ENCODE data around the gene DSG1. TPM values are rescaled to one million over a fixed set of nuclear protein-coding genes. Genes with fewer than 3 reads are reported as not detected.

Gene DSG1
- total RNA-seq, 6 experiments from 2014 or later: not detected

- no peak for DNase-seq
- H3K4me1 Mint-ChIP-seq (ENCODE audit: low read depth): no peaks in the 10 kb centered on the region
- no peak overlapping the region for H3K27ac Mint-ChIP-seq
- H3K27me3 Mint-ChIP-seq (ENCODE audit: insufficient read depth): no peaks in the 10 kb centered on the region
- H3K9me3 Mint-ChIP-seq: peaks cover 75% of the 10 kb centered on the region
- no peak for TF ChIP-seq CTCF (IDR thresholded peaks at IDR 0.05)
- H3K36me3 Mint-ChIP-seq (ENCODE audit: low read depth): peaks cover 4% of the 10 kb centered on the region
- H3K4me3 Mint-ChIP-seq: no peak overlapping the region
These were observed 26.3 kb upstream of the DSG1 start for GRCh38 chr18:31291688-31292087.

GRCh38 chr18:31294199-31294747 lies 23.7 kb upstream of the DSG1 start:
- no peak for DNase-seq
- no peak overlapping the region for H3K27ac Mint-ChIP-seq
- H3K27me3 Mint-ChIP-seq (ENCODE audit: insufficient read depth): no peaks in the 10 kb centered on the region
- H3K4me1 Mint-ChIP-seq (ENCODE audit: low read depth): no peaks in the 10 kb centered on the region
- TF ChIP-seq CTCF (IDR thresholded peaks at IDR 0.05): no peak
- peaks cover 4% of the 10 kb centered on the region; the same call in 1 of the 2 replicates for H3K36me3 Mint-ChIP-seq (ENCODE audit: low read depth)
- peaks cover 59% of the 10 kb centered on the region for H3K9me3 Mint-ChIP-seq
- no peak overlapping the region for H3K4me3 Mint-ChIP-seq

- Mint-ChIP-seq H3K27ac (no peak overlapping the region), H3K9me3 (peaks cover 39% of the 10 kb centered on the region), H3K4me1 (ENCODE audit: low read depth) (no peaks in the 10 kb centered on the region), H3K4me3 (no peak overlapping the region), H3K36me3 (ENCODE audit: low read depth) (no peaks in the 10 kb centered on the region), H3K27me3 (ENCODE audit: insufficient read depth) (no peaks in the 10 kb centered on the region)
- no peak for TF ChIP-seq CTCF (IDR thresholded peaks at IDR 0.05)
- no peak for DNase-seq
These were observed 20.7 kb upstream of the DSG1 start for GRCh38 chr18:31297248-31297647.

DNA sequence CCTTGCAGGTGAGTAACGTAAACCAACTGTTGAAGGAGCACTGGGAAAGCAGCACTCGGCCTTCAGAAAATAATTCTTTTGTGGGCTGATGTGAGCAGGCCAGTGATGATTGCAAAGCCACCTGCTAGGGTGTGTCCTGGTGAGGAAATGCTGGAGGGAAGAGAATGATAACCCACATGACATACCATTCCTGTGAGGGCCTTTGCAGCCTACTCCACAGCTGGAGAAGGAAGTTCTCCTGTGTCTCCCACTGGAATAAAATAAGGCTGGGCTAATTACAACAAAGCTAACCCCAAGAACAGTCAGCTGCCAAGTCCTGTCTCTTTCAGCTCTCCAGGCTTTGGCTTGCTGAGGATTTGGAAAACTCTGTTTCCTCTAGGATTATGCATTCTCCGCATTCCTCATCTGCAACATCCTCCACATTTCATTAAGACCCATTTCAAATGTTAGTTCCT lies 16.7 kb upstream of the DSG1 start:
- H3K4me1 Mint-ChIP-seq (ENCODE audit: low read depth): no peaks in the 10 kb centered on the region

GRCh38 chr18:31302991-31303390 lies 15.0 kb upstream of the DSG1 start:
- no peak for TF ChIP-seq CTCF (IDR thresholded peaks at IDR 0.05)
- Mint-ChIP-seq H3K27ac (no peak overlapping the region), H3K27me3 (ENCODE audit: insufficient read depth) (no peaks in the 10 kb centered on the region), H3K9me3 (peaks cover 24% of the 10 kb centered on the region), H3K36me3 (ENCODE audit: low read depth) (no peaks in the 10 kb centered on the region), H3K4me3 (no peak overlapping the region), H3K4me1 (ENCODE audit: low read depth) (no peaks in the 10 kb centered on the region)
- DNase-seq: no peak

More for the DNA sequence above, 16.7 kb upstream of the DSG1 start:
- H3K27ac Mint-ChIP-seq: no peak overlapping the region
- H3K36me3 Mint-ChIP-seq (ENCODE audit: low read depth): no peaks in the 10 kb centered on the region
- H3K27me3 Mint-ChIP-seq (ENCODE audit: insufficient read depth): no peaks in the 10 kb centered on the region
- peaks cover 25% of the 10 kb centered on the region for H3K9me3 Mint-ChIP-seq
- no peak for DNase-seq
- no peak for TF ChIP-seq CTCF (IDR thresholded peaks at IDR 0.05)
- H3K4me3 Mint-ChIP-seq: no peak overlapping the region

GRCh38 chr18:31303771-31304170 lies 14.2 kb upstream of the DSG1 start:
- Mint-ChIP-seq H3K9me3 (peaks cover 22% of the 10 kb centered on the region), H3K27me3 (ENCODE audit: insufficient read depth) (no peaks in the 10 kb centered on the region), H3K4me1 (ENCODE audit: low read depth) (no peaks in the 10 kb centered on the region), H3K27ac (no peak overlapping the region), H3K4me3 (no peak overlapping the region), H3K36me3 (ENCODE audit: low read depth) (no peaks in the 10 kb centered on the region)
- no peak for TF ChIP-seq CTCF (IDR thresholded peaks at IDR 0.05)
- DNase-seq: no peak

Measured in HFFc6 (cell line).